Spleen (tissue), 11 donors: ENCODE results near the gene RNPEPL1. TPM values are rescaled to one million over a fixed set of nuclear protein-coding genes. Genes with fewer than 3 reads are reported as not detected.

ENCODE experiments used
- DNase-seq: peaks from one replicate; pipeline ENCODE4 v3.0.0-alpha.2; 2020
- H3K27ac ChIP-seq, 8 donors: fragments of 200-600 bp; sonication (generic) in 7 of 8; 1 replicate in 4 of 8; 2 replicates in 4 of 8; pipeline versions ENCODE4 v1.5.0 to v1.8.0; 2016 to 2021; ENCODE audit warnings: inconsistent platforms in 4 of 8, mild to moderate bottlenecking in 4 of 8, moderate library complexity in 1 of 8
- H3K27me3 ChIP-seq, 7 donors: fragments of 200-600 bp; sonication (generic) in 6 of 7; replicated peaks in 1 of 7; 1 replicate in 4 of 7; 2 replicates in 3 of 7; pipeline versions ENCODE4 v1.5.0 to v1.8.0; 2016 to 2021; ENCODE audit warnings: inconsistent platforms in 3 of 7, mild to moderate bottlenecking in 1 of 7
- H3K36me3 ChIP-seq, 6 donors: fragments of 200-600 bp; sonication (generic) in 5 of 6; 1 replicate in 4 of 6; 2 replicates in 2 of 6; pipeline versions ENCODE4 v1.5.0 to v1.8.0; 2016 to 2021; ENCODE audit warnings: inconsistent platforms in 2 of 6
- H3K4me1 ChIP-seq, 6 donors: fragments of 200-600 bp; sonication (generic) in 5 of 6; 1 replicate in 3 of 6; 2 replicates in 3 of 6; pipeline versions ENCODE4 v1.5.0 to v1.8.0; 2016 to 2021; ENCODE audit warnings: inconsistent platforms in 3 of 6
- H3K4me3 ChIP-seq, 8 donors: fragments of 200-600 bp; sonication (generic) in 7 of 8; 1 replicate in 4 of 8; 2 replicates in 4 of 8; pipeline versions ENCODE4 v1.5.0 to v1.8.0; 2016 to 2021; ENCODE audit warnings: inconsistent platforms in 4 of 8, mild to moderate bottlenecking in 4 of 8, moderate library complexity in 2 of 8
- H3K9me3 ChIP-seq, 8 donors: fragments of 200-600 bp; sonication (generic) in 7 of 8; 1 replicate in 4 of 8; 2 replicates in 4 of 8; pipeline versions ENCODE4 v1.5.0 to v1.8.0; 2016 to 2021; ENCODE audit warnings: inconsistent platforms in 4 of 8
- CTCF ChIP-seq, 11 experiments: fragments of 200-600 bp in 7 of 11; fragments of 450-650 bp in 4 of 11; sonication (generic) in 4 of 11; IDR thresholded peaks in 8 of 11; conservative IDR thresholded peaks in 3 of 11; 1 replicate in 7 of 11; 2 replicates in 4 of 11; pipeline versions ENCODE4 v1.4.0 to v1.8.0; 2016 to 2021; ENCODE audit warnings: antibody characterized with exemption in 11 of 11, inconsistent platforms in 4 of 11, mild to moderate bottlenecking in 1 of 11
- POLR2A ChIP-seq, 3 donors: fragments of 450-650 bp; IDR thresholded peaks; one replicate each; pipeline ENCODE4 v1.5.1; 2017; ENCODE audit warnings: antibody characterized with exemption in 3 of 3, mild to moderate bottlenecking in 1 of 3
- POLR2AphosphoS5 ChIP-seq, 3 donors: sonication (generic); formaldehyde crosslinking; IDR thresholded peaks; one replicate each; pipeline ENCODE4 v1.5.1; 2017; ENCODE audit warnings: antibody characterized with exemption in 3 of 3
- WGBS, 5 donors: extraction: QIAGEN DNeasy Blood & Tissue Kit in 3 of 5; methylation state at CpG; one replicate each; pipeline versions ENCODE4 v1.1.5 to v1.1.7; 2013 to 2018; 5-methylcytosine and 5-hydroxymethylcytosine counted together
- intact Hi-C: fragments of 100-400 bp; cut with DNase I; formaldehyde crosslinking; loops from one replicate; pipeline ENCODE4 v1.15.0; 2023; ENCODE audit warnings: low total_unique reads
- polyA plus RNA-seq, 3 donors: library from polyadenylated mRNA; stranded (reverse); fragments of 200-250 nt; gene quantifications; one replicate each; pipeline ENCODE4 v1.2.1, GENCODE V29; 2013
- total RNA-seq, 7 donors: library from RNA; depleted of rRNA in 3 of 7; stranded (reverse); fragments of >200 nt in 3 of 7; fragmentation: NEBNext Ultra II Directional in 4 of 7; extraction: Animal tissue kit (Norgen Biotek cat#: 25700) in 4 of 7; gene quantifications; one replicate each; pipeline versions ENCODE4 v1.1.0 to v1.2.1, GENCODE V29; 2016 to 2021
- donor health status: healthy with polysubstance abuse.
- donor health status: DM: no; HTN: no; CAD: no; lungs with moderate emphysema.
- donor health status: DM: no; HTN: no; CAD: no.
- donor health status: Bipolar disorder and iron deficiency.
- donor health status: healthy.
- donor health status: DM: no; HTN: no; CAD: no.
- donor health status: DM: yes; HTN: yes; CAD: no.

Gene RNPEPL1
- total and polyA plus RNA-seq, 10 donors: 57.2 to 165 (median 87.4) TPM

GRCh38 chr2:240576036-240576435, 7.8 kb downstream of the RNPEPL1 start:
- Histone ChIP-seq H3K9me3 (peaks cover 0 to 3% (median 2%) of the 10 kb centered on the region in 8 donors), H3K36me3 (peaks cover 3 to 86% (median 65%) of the 10 kb centered on the region in 6 donors), H3K4me1 (peaks cover 7 to 54% (median 31%) of the 10 kb centered on the region in 6 donors), H3K4me3 (no peak overlapping the region), H3K27me3 (no peaks in the 10 kb centered on the region), H3K27ac (no peak overlapping the region)
- TF ChIP-seq POLR2AphosphoS5 (IDR thresholded peaks at IDR 0.05) (no peak), CTCF (IDR thresholded peaks at IDR 0.05 in 8 of 11, conservative IDR thresholded peaks at IDR 0.05 in 3 of 11) (no peak), POLR2A (IDR thresholded peaks at IDR 0.05) (no peak)
- WGBS, 5 donors: 78 to 93% (median 85%) methylated on average over 4 to 6 of the region's 6 CpGs
- intact Hi-C loops: no loop called here
- DNase-seq: peak; percentile 57

DNA sequence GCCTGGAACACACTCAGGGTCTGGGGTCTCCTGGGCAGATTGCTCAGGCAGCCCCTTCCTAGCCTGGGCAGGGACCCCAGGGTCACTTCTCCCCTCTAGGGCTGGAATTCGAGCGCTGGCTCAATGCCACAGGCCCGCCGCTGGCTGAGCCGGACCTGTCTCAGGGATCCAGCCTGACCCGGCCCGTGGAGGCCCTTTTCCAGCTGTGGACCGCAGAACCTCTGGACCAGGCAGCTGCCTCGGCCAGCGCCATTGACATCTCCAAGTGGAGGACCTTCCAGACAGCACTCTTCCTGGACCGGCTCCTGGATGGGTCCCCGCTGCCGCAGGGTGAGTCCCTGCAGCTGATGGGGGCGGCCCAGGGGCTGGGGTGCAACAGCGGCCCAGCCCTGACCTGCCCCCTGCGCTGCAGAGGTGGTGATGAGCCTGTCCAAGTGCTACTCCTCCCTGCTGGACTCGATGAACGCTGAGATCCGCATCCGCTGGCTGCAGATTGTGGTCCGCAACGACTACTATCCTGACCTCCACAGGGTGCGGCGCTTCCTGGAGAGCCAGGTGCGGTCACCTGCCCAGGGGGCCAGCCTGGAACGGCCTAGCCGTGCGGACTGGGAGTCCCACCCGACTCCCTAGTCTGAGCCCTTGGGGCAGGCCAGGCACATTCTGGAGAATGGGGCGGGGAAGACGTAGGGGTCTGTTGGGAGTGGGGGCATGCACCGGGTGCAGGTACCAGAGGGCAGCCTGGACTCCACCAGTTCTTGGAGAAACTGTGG, 8.3 kb downstream of the RNPEPL1 start:
- peak; percentile 78 for DNase-seq
- peaks cover 0 to 8% (median 6%) of the 10 kb centered on the region in 8 donors for H3K9me3 ChIP-seq
- peaks cover 3 to 81% (median 65%) of the 10 kb centered on the region in 6 donors for H3K36me3 ChIP-seq
- TF ChIP-seq POLR2AphosphoS5 (IDR thresholded peaks at IDR 0.05) (peak in 1 of 3 donors; percentile 31), POLR2A (IDR thresholded peaks at IDR 0.05) (no peak)
- peaks cover 4 to 48% (median 27%) of the 10 kb centered on the region in 6 donors for H3K4me1 ChIP-seq
- intact Hi-C loops: no loop called here
- no peak overlapping the region for H3K27ac ChIP-seq
- no peak overlapping the region for H3K4me3 ChIP-seq
- H3K27me3 ChIP-seq: no peaks in the 10 kb centered on the region
- WGBS, 5 donors: 94 to 96% (median 95%) methylated on average over 16 to 32 of the region's 32 CpGs

- intact Hi-C loops: no loop called here
- H3K4me3 ChIP-seq: no peak overlapping the region
- no peaks in the 10 kb centered on the region for H3K27me3 ChIP-seq
- H3K9me3 ChIP-seq: peaks cover 0 to 8% (median 6%) of the 10 kb centered on the region in 8 donors
- peak overlapping the region in 1 of 8 donors; percentile 86 for H3K27ac ChIP-seq
- TF ChIP-seq CTCF (IDR thresholded peaks at IDR 0.05 in 8 of 11, conservative IDR thresholded peaks at IDR 0.05 in 3 of 11) (no peak), POLR2AphosphoS5 (IDR thresholded peaks at IDR 0.05) (peak in 1 of 3 donors; percentile 1)
- peaks cover 4 to 45% (median 24%) of the 10 kb centered on the region in 6 donors for H3K4me1 ChIP-seq
- 91 to 94% (median 93%) methylated on average over 7 to 26 of the region's 26 CpGs for WGBS, 5 donors
- DNase-seq: no peak
- peaks cover 3 to 73% (median 62%) of the 10 kb centered on the region in 6 donors for H3K36me3 ChIP-seq
Observed at GRCh38 chr2:240577281-240578109, 9.2 kb downstream of the RNPEPL1 start.

- 92 to 98% (median 95%) methylated on average over 7 to 9 of the region's 9 CpGs for whole genome bisulfite sequencing, 5 donors
- intact Hi-C loops: no loop called here
- H3K9me3 ChIP-seq: peaks cover 0 to 8% (median 6%) of the 10 kb centered on the region in 8 donors
- no peak for DNase-seq
- peaks cover 3 to 67% (median 57%) of the 10 kb centered on the region in 6 donors for H3K36me3 ChIP-seq
- H3K27me3 ChIP-seq: no peaks in the 10 kb centered on the region
- no peak overlapping the region for H3K4me3 ChIP-seq
- peak overlapping the region in 2 of 8 donors; percentile 80 to 86 for H3K27ac ChIP-seq
- peaks cover 4 to 47% (median 24%) of the 10 kb centered on the region in 6 donors for H3K4me1 ChIP-seq
- TF ChIP-seq POLR2A (IDR thresholded peaks at IDR 0.05): no peak
- no peak for TF ChIP-seq CTCF (IDR thresholded peaks at IDR 0.05 in 8 of 11, conservative IDR thresholded peaks at IDR 0.05 in 3 of 11)
- peak in 2 of 3 donors; percentile 3 to 55 for TF ChIP-seq POLR2AphosphoS5 (IDR thresholded peaks at IDR 0.05)
Observed at GRCh38 chr2:240578110-240578450, 9.8 kb downstream of the RNPEPL1 start.
